ENCODE results near the gene CCDC149. TPM values are rescaled to one million over a fixed set of nuclear protein-coding genes. Genes with fewer than 3 reads are reported as not detected.

The CCDC149 gene
- total RNA-seq, 1 donor from 2014 or later, result 10.2 TPM

DNA sequence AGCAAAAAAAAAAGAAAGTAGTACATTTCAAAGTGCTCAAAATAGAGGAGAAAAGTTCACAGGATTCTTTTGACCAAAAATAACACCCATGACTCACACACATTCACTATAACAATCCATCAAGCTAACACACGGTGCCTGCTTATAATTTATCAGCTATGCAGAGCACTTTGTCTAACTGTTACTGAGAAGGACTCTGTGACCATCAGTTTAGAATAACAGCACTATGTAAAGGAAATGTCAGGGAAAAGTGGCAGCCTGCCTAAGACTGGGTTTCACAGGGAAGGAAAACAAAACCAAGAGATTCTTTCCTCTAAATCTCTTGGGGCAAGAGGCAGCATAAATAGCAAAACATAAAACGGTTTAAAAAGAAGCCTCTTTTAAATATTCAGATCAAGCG, 54.8 kb downstream of the CCDC149 start:
- H3K27me3 ChIP-seq (ENCODE audit: insufficient read depth, low read length), result no peaks in the 10 kb centered on the region
- H3K9me3 ChIP-seq (ENCODE audit: insufficient read depth, low read depth, low read length), result no peaks in the 10 kb centered on the region
- H4K20me1 ChIP-seq (ENCODE audit: insufficient read depth, low read length), result no peaks in the 10 kb centered on the region
- no peak overlapping the region for H3K4me3 ChIP-seq (ENCODE audit: insufficient read depth, low read depth, low read length)
- Mint-ChIP-seq H3K4me1 (ENCODE audit: low read depth, unreplicated experiment) (peaks cover 42% of the 10 kb centered on the region), H3K9me3 (ENCODE audit: unreplicated experiment) (peaks cover 16% of the 10 kb centered on the region), H3K36me3 (ENCODE audit: low read depth, unreplicated experiment) (peaks cover 11% of the 10 kb centered on the region), H3K27ac (ENCODE audit: unreplicated experiment) (peak overlapping the region; percentile 59), H3K4me3 (ENCODE audit: unreplicated experiment) (no peak overlapping the region), H3K27me3 (ENCODE audit: low read depth, unreplicated experiment) (no peaks in the 10 kb centered on the region)
- peak overlapping the region; percentile 37 for H3K9ac ChIP-seq (ENCODE audit: low read length)
- peak overlapping the region; percentile 57 for H3K27ac ChIP-seq (ENCODE audit: low read depth, low read length)
- H3K4me1 ChIP-seq (ENCODE audit: insufficient read depth, low read length), result peaks cover 37% of the 10 kb centered on the region
- H3K4me2 ChIP-seq (ENCODE audit: low read length), result peak overlapping the region; percentile 69
- DNase-seq (ENCODE audit: low read depth), result peak; percentile 93
- no peak for TF ChIP-seq EZH2 (IDR thresholded peaks at IDR 0.05; ENCODE audit: insufficient read depth, low read length)
- no peak for TF ChIP-seq CTCF (IDR thresholded peaks at IDR 0.05; ENCODE audit: insufficient read depth, low read depth, low read length)
- peak; percentile 85 for FAIRE-seq
- H3K36me3 ChIP-seq (ENCODE audit: insufficient read depth, low read length), result no peaks in the 10 kb centered on the region
- no peak overlapping the region for H2AFZ ChIP-seq (ENCODE audit: low read depth, low read length)
- no peaks in the 10 kb centered on the region for H3K79me2 ChIP-seq (ENCODE audit: insufficient read depth, low read length)

- peak overlapping the region; percentile 37 for H3K9ac ChIP-seq (ENCODE audit: low read length)
- H3K4me3 ChIP-seq (ENCODE audit: insufficient read depth, low read depth, low read length), result no peak overlapping the region
- no peaks in the 10 kb centered on the region for H4K20me1 ChIP-seq (ENCODE audit: insufficient read depth, low read length)
- no peaks in the 10 kb centered on the region for H3K79me2 ChIP-seq (ENCODE audit: insufficient read depth, low read length)
- H3K9me3 ChIP-seq (ENCODE audit: insufficient read depth, low read depth, low read length), result no peaks in the 10 kb centered on the region
- H3K27ac Mint-ChIP-seq (ENCODE audit: unreplicated experiment), result peak overlapping the region; percentile 96
- no peaks in the 10 kb centered on the region for H3K27me3 ChIP-seq (ENCODE audit: insufficient read depth, low read length)
- peaks cover 49% of the 10 kb centered on the region for H3K4me1 ChIP-seq (ENCODE audit: insufficient read depth, low read length)
- no peaks in the 10 kb centered on the region for H3K36me3 ChIP-seq (ENCODE audit: insufficient read depth, low read length)
- peak overlapping the region; percentile 57 for H3K27ac ChIP-seq (ENCODE audit: low read depth, low read length)
- TF ChIP-seq EZH2 (IDR thresholded peaks at IDR 0.05; ENCODE audit: insufficient read depth, low read length) (no peak), CTCF (IDR thresholded peaks at IDR 0.05; ENCODE audit: insufficient read depth, low read depth, low read length) (no peak)
- FAIRE-seq (peak; percentile 91), DNase-seq (ENCODE audit: low read depth) (peak; percentile 97)
- H3K4me3 Mint-ChIP-seq (ENCODE audit: unreplicated experiment), result peak overlapping the region; percentile 4
- H3K27me3 Mint-ChIP-seq (ENCODE audit: low read depth, unreplicated experiment), result no peaks in the 10 kb centered on the region
- H3K36me3 Mint-ChIP-seq (ENCODE audit: low read depth, unreplicated experiment), result peaks cover 4% of the 10 kb centered on the region
- peaks cover 50% of the 10 kb centered on the region for H3K4me1 Mint-ChIP-seq (ENCODE audit: low read depth, unreplicated experiment)
- peak overlapping the region; percentile 67 for H3K4me2 ChIP-seq (ENCODE audit: low read length)
- no peak overlapping the region for H2AFZ ChIP-seq (ENCODE audit: low read depth, low read length)
- H3K9me3 Mint-ChIP-seq (ENCODE audit: unreplicated experiment), result peaks cover 8% of the 10 kb centered on the region
These were observed 56.3 kb downstream of the CCDC149 start for GRCh38 chr4:24856586-24856985.

- Histone ChIP-seq H3K36me3 (ENCODE audit: insufficient read depth, low read length) (no peaks in the 10 kb centered on the region), H3K27ac (ENCODE audit: low read depth, low read length) (peak overlapping the region; percentile 57), H3K9me3 (ENCODE audit: insufficient read depth, low read depth, low read length) (no peaks in the 10 kb centered on the region), H3K79me2 (ENCODE audit: insufficient read depth, low read length) (no peaks in the 10 kb centered on the region), H2AFZ (ENCODE audit: low read depth, low read length) (no peak overlapping the region), H3K9ac (ENCODE audit: low read length) (no peak overlapping the region), H3K4me3 (ENCODE audit: insufficient read depth, low read depth, low read length) (no peak overlapping the region), H3K4me2 (ENCODE audit: low read length) (no peak overlapping the region), H3K4me1 (ENCODE audit: insufficient read depth, low read length) (peaks cover 56% of the 10 kb centered on the region), H3K27me3 (ENCODE audit: insufficient read depth, low read length) (no peaks in the 10 kb centered on the region), H4K20me1 (ENCODE audit: insufficient read depth, low read length) (no peaks in the 10 kb centered on the region)
- Mint-ChIP-seq H3K4me1 (ENCODE audit: low read depth, unreplicated experiment) (peaks cover 57% of the 10 kb centered on the region), H3K27ac (ENCODE audit: unreplicated experiment) (peak overlapping the region; percentile 21), H3K27me3 (ENCODE audit: low read depth, unreplicated experiment) (no peaks in the 10 kb centered on the region), H3K9me3 (ENCODE audit: unreplicated experiment) (peaks cover 6% of the 10 kb centered on the region), H3K4me3 (ENCODE audit: unreplicated experiment) (no peak overlapping the region), H3K36me3 (ENCODE audit: low read depth, unreplicated experiment) (peaks cover 4% of the 10 kb centered on the region)
- DNase-seq (ENCODE audit: low read depth) (no peak), FAIRE-seq (no peak)
- TF ChIP-seq CTCF (IDR thresholded peaks at IDR 0.05; ENCODE audit: insufficient read depth, low read depth, low read length) (no peak), EZH2 (IDR thresholded peaks at IDR 0.05; ENCODE audit: insufficient read depth, low read length) (no peak)
These were observed 57.1 kb downstream of the CCDC149 start for GRCh38 chr4:24855741-24856140.

All from astrocyte (in vitro differentiated cells and primary cell).